HG03520 (cell line): ENCODE measurements around the gene SPG11.

Experiments
- ATAC-seq: cut with Tn5 transposase; IDR thresholded peaks from one replicate; pipeline ENCODE4 v1.9.1; 2021; ENCODE audit warnings: mild to moderate bottlenecking, moderate library complexity; ENCODE audit not compliant: unreplicated experiment

SPG11 gene

DNA sequence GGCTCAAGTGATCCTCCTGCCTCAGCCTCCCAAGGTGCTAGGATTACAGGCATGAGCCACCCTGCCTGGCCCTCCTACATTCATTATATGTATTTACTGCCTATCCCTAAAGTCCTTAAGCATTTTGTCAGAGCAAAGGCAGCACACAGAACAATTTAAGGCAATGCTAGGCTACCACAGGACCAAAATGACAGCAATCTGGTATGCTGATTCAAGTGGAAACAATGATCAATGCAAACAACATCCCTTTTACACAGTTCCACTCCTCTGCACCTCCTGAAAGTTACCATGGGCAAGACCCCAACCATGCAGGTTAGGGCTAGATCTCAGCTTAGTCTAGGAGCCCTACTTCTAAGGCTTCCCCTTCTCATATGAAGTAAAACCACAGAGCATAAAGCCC, 40.3 kb downstream of the SPG11 start:
- ATAC-seq, result no peak

- ATAC-seq, result no peak
These were observed 43.4 kb downstream of the SPG11 start for GRCh38 chr15:44620081-44620480.

- no peak for ATAC-seq
These were observed 46.5 kb downstream of the SPG11 start for GRCh38 chr15:44616974-44617373.

- no peak for ATAC-seq
These were observed 56.7 kb downstream of the SPG11 start for GRCh38 chr15:44606740-44607139.

DNA sequence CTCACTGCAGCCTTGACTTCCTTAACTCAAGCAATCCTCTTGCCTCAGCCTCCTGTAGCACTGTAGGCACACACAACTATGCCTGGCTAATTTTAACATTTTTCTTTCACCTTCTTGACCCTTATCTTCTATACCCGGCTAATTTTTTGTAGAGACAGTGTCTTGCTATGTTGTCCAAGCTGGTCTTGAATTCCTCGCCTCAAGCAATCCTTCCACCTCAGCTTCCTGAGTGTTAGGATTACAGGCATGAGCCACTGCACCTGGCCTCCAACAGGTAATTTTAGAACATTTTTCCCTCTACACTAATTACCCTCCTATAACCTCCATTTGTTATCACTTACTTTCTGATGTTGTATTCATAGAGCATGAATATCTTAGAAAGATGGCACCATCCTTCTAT, 60.3 kb downstream of the SPG11 start:
- no peak for ATAC-seq

DNA sequence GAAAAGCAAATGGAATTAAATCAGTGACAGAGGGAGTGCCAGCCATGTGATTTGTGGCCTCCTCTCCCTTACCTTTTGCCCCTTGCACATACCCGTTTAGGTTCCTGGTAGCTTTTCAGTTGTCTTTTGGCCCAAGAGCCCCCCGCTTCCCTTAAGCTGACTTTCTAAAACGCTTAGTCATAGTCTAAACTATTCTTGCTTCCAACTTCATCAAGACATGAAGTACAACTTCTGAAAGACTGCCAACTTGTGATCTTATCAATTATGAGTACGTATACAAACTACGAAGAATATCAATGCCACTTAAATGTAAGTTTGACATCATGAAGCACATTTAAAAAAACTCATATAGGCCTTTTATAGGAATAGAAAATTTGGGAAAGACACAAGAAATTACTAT, 64.6 kb downstream of the SPG11 start:
- ATAC-seq, result no peak

DNA sequence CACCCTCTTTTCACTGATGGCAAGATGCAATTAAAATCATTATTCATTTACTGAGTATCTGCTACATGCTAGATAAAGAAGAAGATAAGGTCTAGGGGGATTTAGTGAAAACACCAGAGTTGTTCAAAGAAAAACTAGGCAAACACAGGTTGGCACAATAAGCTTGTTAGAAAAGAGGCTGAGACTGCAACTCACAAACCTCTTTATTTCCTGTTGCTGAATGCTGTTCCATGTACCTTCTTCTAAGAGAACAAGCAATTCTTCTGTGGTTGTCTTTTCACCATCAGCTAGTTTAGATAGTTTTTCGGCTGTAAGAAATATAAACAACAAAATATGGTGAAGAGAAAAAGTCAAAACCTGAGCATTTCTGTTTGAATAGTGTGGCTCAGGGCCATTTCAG, 65.4 kb downstream of the SPG11 start:
- ATAC-seq, result no peak

DNA sequence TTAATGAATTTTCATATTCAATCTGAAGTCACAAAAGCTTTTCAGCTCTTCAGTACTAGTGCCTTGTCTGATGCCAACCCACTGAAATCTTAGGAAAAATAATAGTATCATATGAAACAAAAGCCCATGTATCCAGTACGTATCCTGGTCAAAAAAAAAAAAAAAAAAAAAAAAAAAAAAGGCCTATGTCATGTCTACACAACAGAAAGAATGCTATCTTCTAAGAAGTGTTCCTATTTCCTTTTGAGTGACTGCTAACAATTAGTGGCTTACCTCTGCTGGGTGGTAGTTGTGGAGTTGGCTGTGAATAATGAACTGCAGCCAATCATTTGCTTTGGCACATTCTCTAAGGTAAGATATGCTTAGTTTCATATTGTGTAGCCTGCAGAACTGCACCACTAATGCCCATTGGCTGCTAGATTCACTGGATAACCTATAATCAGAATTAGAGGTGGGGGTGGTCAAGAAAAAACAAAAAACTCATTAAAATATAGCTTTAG, 66.9 kb downstream of the SPG11 start:
- ATAC-seq, result no peak

- ATAC-seq, result no peak
These were observed 67.6 kb downstream of the SPG11 start for GRCh38 chr15:44595656-44596510.

DNA sequence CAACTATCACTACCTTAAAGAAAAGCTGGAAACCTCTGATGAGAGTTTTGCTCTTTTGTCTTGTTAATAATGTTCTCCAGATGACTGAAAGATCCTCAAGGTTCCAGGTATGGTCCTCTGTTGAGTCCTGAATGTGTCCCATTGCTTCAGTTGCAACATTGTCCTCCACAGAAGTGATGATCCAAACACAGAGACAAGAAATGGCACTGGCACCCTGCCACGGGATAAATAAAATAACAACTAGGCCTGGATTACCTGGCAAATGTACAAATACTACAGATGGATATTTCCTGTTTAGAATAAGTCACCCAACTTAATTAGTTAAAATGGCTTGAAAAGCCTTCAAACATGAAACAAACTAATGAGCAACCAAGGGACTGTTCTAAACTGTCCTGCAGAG, 68.2 kb downstream of the SPG11 start:
- ATAC-seq, result no peak

- no peak for ATAC-seq
These were observed 70.3 kb downstream of the SPG11 start for GRCh38 chr15:44593042-44593736.

DNA sequence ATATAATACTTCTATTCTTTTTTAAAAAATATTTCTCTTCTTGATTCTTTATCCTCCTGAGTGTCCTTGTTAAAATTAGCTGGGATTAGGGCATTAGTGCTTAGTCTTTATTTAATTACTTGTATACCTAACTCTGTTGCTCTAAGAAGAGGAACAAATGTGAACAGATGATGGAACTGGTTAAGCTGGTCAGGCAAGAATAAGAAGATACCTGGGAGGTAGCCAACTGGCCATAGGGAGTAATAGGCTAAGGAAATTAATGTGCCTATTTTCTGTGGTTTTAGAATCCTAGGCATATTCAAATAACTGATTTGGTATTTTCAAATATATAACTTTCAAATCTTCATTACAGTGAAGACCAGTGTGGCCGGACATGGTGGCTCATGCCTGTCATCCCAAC, 72.1 kb downstream of the SPG11 start:
- no peak for ATAC-seq

- ATAC-seq, result no peak
These were observed 74.9 kb downstream of the SPG11 start for GRCh38 chr15:44588541-44588940.

DNA sequence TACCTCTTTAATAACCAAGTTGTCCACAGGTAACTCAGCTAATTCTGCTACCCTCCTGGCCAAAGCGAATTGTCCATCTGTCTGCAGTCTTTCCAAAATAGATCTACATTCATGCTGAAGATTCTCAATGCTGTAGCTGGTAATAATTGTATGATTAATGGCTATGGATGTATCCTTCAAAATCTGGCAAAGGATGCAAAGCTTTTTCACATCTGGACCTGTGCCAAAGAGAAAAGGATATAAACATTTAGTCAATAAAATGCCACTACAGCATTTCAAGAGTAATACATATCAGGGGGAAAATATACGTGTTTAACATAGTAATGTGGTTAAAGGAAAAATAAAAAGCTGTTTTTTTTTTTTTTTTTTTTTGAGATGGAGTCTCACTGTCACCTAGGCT, 77.8 kb downstream of the SPG11 start:
- ATAC-seq, result no peak

DNA sequence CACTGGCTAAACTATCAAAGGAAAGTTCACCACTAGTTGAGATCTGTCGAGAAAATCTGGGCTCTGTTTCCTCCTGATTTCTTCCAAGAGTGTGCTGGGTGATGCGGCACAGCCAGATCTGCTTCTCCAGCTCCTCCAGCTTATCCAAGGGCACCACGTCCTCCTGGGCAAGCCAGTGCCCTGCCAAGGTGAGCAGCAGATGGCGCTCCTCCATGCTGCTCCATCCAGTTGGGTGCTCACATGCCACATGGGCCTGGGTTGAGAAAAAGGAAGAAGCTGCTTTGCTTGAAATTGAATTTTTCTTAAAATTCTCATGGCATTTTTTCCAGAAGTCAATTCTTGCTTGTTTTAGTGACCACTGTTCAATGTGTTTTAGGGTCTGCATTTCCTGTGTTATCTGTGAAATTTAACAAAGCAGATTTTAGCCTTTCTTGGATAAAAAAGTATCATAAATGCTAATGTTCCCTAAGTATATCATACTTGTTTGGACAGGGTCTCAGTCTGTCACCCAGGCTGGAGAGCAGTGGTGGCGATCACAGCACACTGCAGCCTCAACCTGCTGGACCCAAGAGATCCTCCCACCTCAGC, 79.2 kb downstream of the SPG11 start:
- no peak for ATAC-seq

DNA sequence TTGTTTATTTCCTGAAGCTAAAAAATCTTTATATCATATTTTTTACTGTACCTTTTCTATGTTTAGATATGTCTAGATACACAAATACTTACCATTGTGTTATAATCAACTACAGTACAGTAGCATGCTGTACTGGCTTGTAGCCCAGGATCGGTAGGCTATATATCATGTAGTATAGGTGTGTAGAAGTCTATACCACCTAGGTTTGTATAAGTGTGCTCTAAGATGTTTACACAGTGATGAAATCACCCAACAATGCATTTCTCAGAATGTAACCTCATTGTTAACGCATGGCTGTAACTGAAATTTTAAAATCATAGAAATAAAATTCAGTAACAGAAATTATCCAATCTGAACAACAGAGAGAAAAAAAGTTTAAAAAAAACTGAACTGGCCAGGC, 83.4 kb downstream of the SPG11 start:
- ATAC-seq, result no peak

DNA sequence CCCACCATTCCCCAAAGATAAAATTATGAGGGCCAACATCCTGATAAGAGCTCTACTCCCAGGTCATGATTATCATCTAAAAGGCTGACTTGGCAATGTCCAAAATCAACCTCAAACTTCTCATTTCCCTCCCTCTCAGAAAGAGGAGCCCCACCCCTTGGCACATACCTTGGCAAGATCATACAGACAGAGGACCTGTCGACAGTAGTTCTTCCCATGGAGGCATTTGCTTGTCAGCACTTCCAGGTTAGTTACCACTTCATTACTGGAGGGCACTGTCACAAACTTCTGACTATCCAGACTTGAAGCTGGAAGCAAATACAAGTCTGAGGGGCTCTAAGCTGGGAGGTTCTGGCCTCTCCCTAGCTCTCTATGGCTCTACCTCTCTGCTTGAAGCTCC, 88.7 kb downstream of the SPG11 start:
- ATAC-seq, result no peak

DNA sequence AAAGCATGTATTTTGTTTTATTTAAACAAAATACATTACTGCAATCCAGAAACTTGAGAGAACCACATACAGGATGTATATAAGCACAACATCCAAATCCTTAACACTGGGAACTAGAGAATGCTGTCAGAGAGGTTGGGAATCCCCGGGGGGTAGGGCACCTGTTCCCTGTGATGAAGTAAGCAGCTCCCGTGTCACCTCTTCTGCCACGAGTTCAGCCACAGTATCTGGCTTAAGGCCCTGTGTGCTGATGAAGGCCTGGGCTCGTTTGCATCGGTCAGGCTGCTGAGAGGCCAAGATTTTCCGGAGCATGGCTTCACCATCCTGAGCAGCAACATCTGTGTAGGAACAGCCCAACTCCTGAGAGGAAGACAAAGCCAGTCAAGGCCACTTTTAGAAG, 90.1 kb downstream of the SPG11 start:
- no peak for ATAC-seq

DNA sequence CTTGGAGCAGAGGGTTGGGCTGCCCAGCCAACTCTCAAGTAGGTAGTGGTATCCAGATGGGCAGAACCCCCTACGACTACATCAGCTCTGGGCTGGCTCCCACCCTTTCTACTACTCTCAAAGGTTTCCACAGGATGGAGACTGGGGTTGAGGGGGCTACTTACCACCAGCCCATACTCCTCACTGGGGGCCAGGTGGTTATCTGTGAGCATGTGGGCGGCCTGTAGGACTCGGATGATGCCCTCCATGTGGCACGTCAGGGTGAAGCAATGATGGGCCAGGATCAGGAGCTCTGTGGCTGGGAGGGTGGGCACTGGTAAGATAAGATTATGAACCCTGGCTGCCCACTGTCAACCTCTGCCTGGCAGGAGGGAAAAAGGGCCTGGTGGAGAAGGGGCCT, 93.1 kb downstream of the SPG11 start:
- ATAC-seq, result no peak

- no peak for ATAC-seq
These were observed 94.1 kb downstream of the SPG11 start for GRCh38 chr15:44569316-44569715.

GRCh38 chr15:44568338-44568737, 95.1 kb downstream of the SPG11 start:
- ATAC-seq, result no peak

DNA sequence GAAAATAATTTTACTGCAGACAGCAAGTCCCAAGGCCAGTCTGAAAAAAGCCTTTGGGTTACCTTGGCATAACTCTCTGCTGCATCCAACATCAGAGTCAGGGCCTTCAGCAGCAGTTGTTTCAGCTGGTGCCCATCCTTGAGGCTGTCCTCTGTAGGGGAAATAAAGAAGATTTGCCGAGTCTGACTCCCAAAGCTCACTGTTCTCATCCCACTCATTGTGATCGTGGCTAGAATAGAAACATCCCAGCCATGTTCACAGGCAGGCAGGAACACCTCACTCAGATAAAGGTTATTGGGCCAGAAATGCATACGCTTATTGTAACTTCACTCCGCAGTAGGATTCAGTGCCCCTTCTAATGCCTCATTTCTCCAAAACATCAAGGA, 97.3 kb downstream of the SPG11 start:
- no peak for ATAC-seq
